GM23338 (cell line): Measurements from ENCODE around the gene MPPED2. TPM values are rescaled to one million over a fixed set of nuclear protein-coding genes. Genes with fewer than 3 reads are reported as not detected.

Experiments
- ATAC-seq: fragments of 200-7000 bp; cut with Tn5 transposase; 3 replicates; pipeline ENCODE4 v1.9.1; 2020
- DNase-seq: peaks from one replicate; pipeline ENCODE4 v3.0.0-alpha.2; 2015; ENCODE audit warnings: low spot score
- H2AFZ ChIP-seq: fragments of 200-600 bp; sonication (generic); 2 replicates; pipeline ENCODE4 v1.8.0; 2016; ENCODE audit warnings: antibody characterized with exemption, mild to moderate bottlenecking, moderate library complexity
- H3F3A ChIP-seq: fragments of 200-600 bp; sonication (generic); replicated peaks from 2 replicates; pipeline ENCODE4 v1.8.0; 2017; ENCODE audit warnings: antibody characterized with exemption, mixed run types, low read depth
- H3K27ac ChIP-seq: fragments of 200-600 bp; sonication (generic); 2 replicates; pipeline ENCODE4 v1.6.1; 2016; ENCODE audit warnings: low read depth
- H3K27me3 ChIP-seq: fragments of 200-600 bp; sonication (generic); 2 replicates; pipeline ENCODE4 v1.8.0; 2016; ENCODE audit warnings: mild to moderate bottlenecking, mixed run types, moderate library complexity; ENCODE audit not compliant: insufficient read depth
- H3K36me3 ChIP-seq: fragments of 200-600 bp; sonication (generic); 2 replicates; pipeline ENCODE4 v1.8.0; 2016; ENCODE audit warnings: mild to moderate bottlenecking; ENCODE audit not compliant: insufficient read depth
- H3K4me1 ChIP-seq: fragments of 200-600 bp; sonication (generic); 2 replicates; pipeline ENCODE4 v1.8.0; 2016; ENCODE audit warnings: mild to moderate bottlenecking, moderate library complexity; ENCODE audit not compliant: insufficient read depth
- H3K4me2 ChIP-seq: fragments of 200-600 bp; sonication (generic); 2 replicates; pipeline ENCODE4 v1.7.1; 2017; ENCODE audit warnings: mixed run types
- H3K4me3 ChIP-seq: fragments of 200-600 bp; sonication (generic); 2 replicates; pipeline ENCODE4 v1.6.1; 2016; ENCODE audit warnings: mixed run types
- H3K79me2 ChIP-seq: fragments of 200-600 bp; sonication (generic); replicated peaks from 2 replicates; pipeline ENCODE4 v1.8.0; 2017; ENCODE audit warnings: mild to moderate bottlenecking; ENCODE audit not compliant: insufficient read depth
- H3K9me2 ChIP-seq: fragments of 200-600 bp; sonication (generic); 2 replicates; pipeline ENCODE4 v1.8.0; 2017; ENCODE audit not compliant: insufficient read depth
- H4K20me1 ChIP-seq: fragments of 200-600 bp; sonication (generic); replicated peaks from 2 replicates; pipeline ENCODE4 v1.8.0; 2017; ENCODE audit warnings: mild to moderate bottlenecking; ENCODE audit not compliant: insufficient read depth
- H3K27ac Mint-ChIP-seq: 2 replicates; pipeline ENCODE4 v1.8.0; 2020; ENCODE audit warnings: inconsistent platforms, mild to moderate bottlenecking, moderate library complexity, mixed read lengths
- H3K27me3 Mint-ChIP-seq: 3 replicates; pipeline ENCODE4 v1.8.0; 2022; ENCODE audit warnings: low read depth, mild to moderate bottlenecking, moderate library complexity, mixed read lengths, inconsistent platforms; ENCODE audit not compliant: insufficient read depth, poor library complexity
- H3K36me3 Mint-ChIP-seq: 3 replicates; pipeline ENCODE4 v1.8.0; 2021; ENCODE audit warnings: low read depth, mild to moderate bottlenecking, inconsistent platforms, moderate library complexity, mixed read lengths
- H3K4me1 Mint-ChIP-seq: 3 replicates; pipeline ENCODE4 v1.8.0; 2020; ENCODE audit warnings: mild to moderate bottlenecking, inconsistent platforms, mixed read lengths
- H3K4me3 Mint-ChIP-seq: 3 replicates; pipeline ENCODE4 v1.8.0; 2021; ENCODE audit warnings: moderate library complexity, mild to moderate bottlenecking, inconsistent platforms, mixed read lengths
- H3K9me3 Mint-ChIP-seq: 3 replicates; pipeline ENCODE4 v1.8.0; 2020; ENCODE audit warnings: moderate library complexity, mild to moderate bottlenecking, inconsistent platforms, mixed read lengths
- CREB1 ChIP-seq: fragments of 250-450 bp; sonication (Bioruptor Pico); IDR thresholded peaks from 2 replicates; pipeline ENCODE4 v1.5.0; 2020; ENCODE audit warnings: low read depth, mild to moderate bottlenecking, moderate library complexity
- EZH2 ChIP-seq: fragments of 200-600 bp; sonication (generic); IDR thresholded peaks from one replicate; pipeline ENCODE4 v1.8.0; 2017; ENCODE audit warnings: antibody characterized with exemption, mild to moderate bottlenecking, low read depth; ENCODE audit not compliant: unreplicated experiment
- EZH2phosphoT487 ChIP-seq: fragments of 200-600 bp; sonication (generic); IDR thresholded peaks from one replicate; pipeline ENCODE4 v1.8.1; 2018; ENCODE audit warnings: antibody characterized with exemption; ENCODE audit not compliant: unreplicated experiment
- JUNB ChIP-seq: IDR thresholded peaks from one replicate; pipeline ENCODE4 v1.6.1; 2016; ENCODE audit warnings: antibody characterized with exemption; ENCODE audit not compliant: unreplicated experiment
- NANOG ChIP-seq: IDR thresholded peaks from 2 replicates; pipeline ENCODE4 v1.6.1; 2016; ENCODE audit warnings: antibody characterized with exemption, borderline replicate concordance
- POLR2AphosphoS5 ChIP-seq: IDR thresholded peaks from 2 replicates; pipeline ENCODE4 v1.6.1; 2016; ENCODE audit warnings: antibody characterized with exemption, low read depth
- STAT1 ChIP-seq: IDR thresholded peaks from one replicate; pipeline ENCODE4 v1.6.1; 2016; ENCODE audit warnings: antibody characterized with exemption; ENCODE audit not compliant: unreplicated experiment
- ZNF114 ChIP-seq: fragments of 250-450 bp; sonication (Bioruptor Pico); IDR thresholded peaks from 2 replicates; pipeline ENCODE4 v1.5.0; 2020; ENCODE audit warnings: mild to moderate bottlenecking, moderate library complexity
- ZNF331 ChIP-seq: fragments of 250-450 bp; sonication (Bioruptor Pico); IDR thresholded peaks from 2 replicates; pipeline ENCODE4 v1.5.0; 2020; ENCODE audit warnings: low read depth, mild to moderate bottlenecking, moderate library complexity
- polyA plus RNA-seq: library from polyadenylated mRNA; unstranded; fragments of >200 nt; fragmentation: Nextera tagmentation; extraction: Ambion mirVana; gene quantifications from 2 replicates; pipeline ENCODE4 v1.2.1, GENCODE V29; 2016
- total RNA-seq: library from RNA; depleted of rRNA; stranded (reverse); fragments of >200 nt; shearing (Covaris generic); gene quantifications from 2 replicates; pipeline ENCODE4 v1.2.3, GENCODE V29; 2014
- TF ChIP-seq, protein P1 (sequence below): IDR thresholded peaks from 2 replicates; pipeline ENCODE4 v1.6.1; 2016; ENCODE audit warnings: antibody characterized with exemption
- TF ChIP-seq, protein P2 (sequence below): fragments of 250-450 bp; sonication (Bioruptor Pico); IDR thresholded peaks from 2 replicates; pipeline ENCODE4 v1.5.0; 2020; ENCODE audit warnings: mild to moderate bottlenecking, moderate library complexity
- TF ChIP-seq, protein P3 (sequence below), 2 experiments: fragments of 200-600 bp in 1 of 2; sonication (generic) in 1 of 2; conservative IDR thresholded peaks; 2 replicates each; pipeline versions ENCODE4 v1.5.1 to v1.6.1; 2016 to 2017; ENCODE audit warnings: antibody characterized with exemption in 2 of 2, low read depth in 2 of 2, mild to moderate bottlenecking in 2 of 2, moderate library complexity in 1 of 2
- TF ChIP-seq, protein P4 (sequence below): IDR thresholded peaks from one replicate; pipeline ENCODE4 v1.6.1; 2018; ENCODE audit warnings: antibody characterized with exemption; ENCODE audit not compliant: unreplicated experiment

MPPED2 gene
- total and polyA plus RNA-seq, 2 experiments from 2014 or later = 4.4 to 6.8 TPM

DNA sequence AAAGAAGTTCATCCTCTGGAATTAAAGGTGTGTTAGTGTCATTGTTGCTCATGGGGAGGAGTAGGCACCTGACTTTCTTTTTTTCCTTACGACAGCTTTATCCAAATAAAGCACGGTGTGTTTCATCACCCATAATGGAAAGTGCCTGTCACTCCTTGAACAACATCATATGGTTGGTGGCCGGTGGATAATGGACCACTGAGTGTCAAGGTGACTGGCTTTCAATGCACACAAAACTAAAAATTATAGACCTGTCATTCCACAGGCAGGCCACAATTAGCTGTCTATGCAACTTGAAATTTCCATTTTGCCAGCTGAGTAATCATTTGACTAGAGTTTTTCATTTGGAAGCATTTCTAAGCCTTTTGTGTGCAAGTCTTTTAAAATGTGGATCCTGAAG lies 45.0 kb upstream of the MPPED2 start:
- H3K36me3 Mint-ChIP-seq = no peaks in the 10 kb centered on the region
- Histone ChIP-seq H3K4me3 (no peak overlapping the region), H3K27me3 (no peaks in the 10 kb centered on the region), H3F3A (no peaks in the 10 kb centered on the region), H3K79me2 (no peaks in the 10 kb centered on the region), H2AFZ (no peak overlapping the region), H3K4me2 (no peak overlapping the region), H3K4me1 (peaks cover 24% of the 10 kb centered on the region), H4K20me1 (no peaks in the 10 kb centered on the region), H3K36me3 (no peaks in the 10 kb centered on the region), H3K9me2 (no peaks in the 10 kb centered on the region), H3K27ac (no peak overlapping the region)
- DNase-seq (no peak), ATAC-seq (no peak)
- H3K27me3 Mint-ChIP-seq = no peaks in the 10 kb centered on the region
- H3K4me1 Mint-ChIP-seq = peaks cover 27% of the 10 kb centered on the region
- H3K27ac Mint-ChIP-seq = no peak overlapping the region
- H3K9me3 Mint-ChIP-seq = no peaks in the 10 kb centered on the region
- H3K4me3 Mint-ChIP-seq = no peak overlapping the region
- TF ChIP-seq, protein P1, sequence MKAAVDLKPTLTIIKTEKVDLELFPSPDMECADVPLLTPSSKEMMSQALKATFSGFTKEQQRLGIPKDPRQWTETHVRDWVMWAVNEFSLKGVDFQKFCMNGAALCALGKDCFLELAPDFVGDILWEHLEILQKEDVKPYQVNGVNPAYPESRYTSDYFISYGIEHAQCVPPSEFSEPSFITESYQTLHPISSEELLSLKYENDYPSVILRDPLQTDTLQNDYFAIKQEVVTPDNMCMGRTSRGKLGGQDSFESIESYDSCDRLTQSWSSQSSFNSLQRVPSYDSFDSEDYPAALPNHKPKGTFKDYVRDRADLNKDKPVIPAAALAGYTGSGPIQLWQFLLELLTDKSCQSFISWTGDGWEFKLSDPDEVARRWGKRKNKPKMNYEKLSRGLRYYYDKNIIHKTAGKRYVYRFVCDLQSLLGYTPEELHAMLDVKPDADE = no peak
- TF ChIP-seq CREB1 = no peak
- no peak for TF ChIP-seq JUNB
- TF ChIP-seq, protein P2, sequence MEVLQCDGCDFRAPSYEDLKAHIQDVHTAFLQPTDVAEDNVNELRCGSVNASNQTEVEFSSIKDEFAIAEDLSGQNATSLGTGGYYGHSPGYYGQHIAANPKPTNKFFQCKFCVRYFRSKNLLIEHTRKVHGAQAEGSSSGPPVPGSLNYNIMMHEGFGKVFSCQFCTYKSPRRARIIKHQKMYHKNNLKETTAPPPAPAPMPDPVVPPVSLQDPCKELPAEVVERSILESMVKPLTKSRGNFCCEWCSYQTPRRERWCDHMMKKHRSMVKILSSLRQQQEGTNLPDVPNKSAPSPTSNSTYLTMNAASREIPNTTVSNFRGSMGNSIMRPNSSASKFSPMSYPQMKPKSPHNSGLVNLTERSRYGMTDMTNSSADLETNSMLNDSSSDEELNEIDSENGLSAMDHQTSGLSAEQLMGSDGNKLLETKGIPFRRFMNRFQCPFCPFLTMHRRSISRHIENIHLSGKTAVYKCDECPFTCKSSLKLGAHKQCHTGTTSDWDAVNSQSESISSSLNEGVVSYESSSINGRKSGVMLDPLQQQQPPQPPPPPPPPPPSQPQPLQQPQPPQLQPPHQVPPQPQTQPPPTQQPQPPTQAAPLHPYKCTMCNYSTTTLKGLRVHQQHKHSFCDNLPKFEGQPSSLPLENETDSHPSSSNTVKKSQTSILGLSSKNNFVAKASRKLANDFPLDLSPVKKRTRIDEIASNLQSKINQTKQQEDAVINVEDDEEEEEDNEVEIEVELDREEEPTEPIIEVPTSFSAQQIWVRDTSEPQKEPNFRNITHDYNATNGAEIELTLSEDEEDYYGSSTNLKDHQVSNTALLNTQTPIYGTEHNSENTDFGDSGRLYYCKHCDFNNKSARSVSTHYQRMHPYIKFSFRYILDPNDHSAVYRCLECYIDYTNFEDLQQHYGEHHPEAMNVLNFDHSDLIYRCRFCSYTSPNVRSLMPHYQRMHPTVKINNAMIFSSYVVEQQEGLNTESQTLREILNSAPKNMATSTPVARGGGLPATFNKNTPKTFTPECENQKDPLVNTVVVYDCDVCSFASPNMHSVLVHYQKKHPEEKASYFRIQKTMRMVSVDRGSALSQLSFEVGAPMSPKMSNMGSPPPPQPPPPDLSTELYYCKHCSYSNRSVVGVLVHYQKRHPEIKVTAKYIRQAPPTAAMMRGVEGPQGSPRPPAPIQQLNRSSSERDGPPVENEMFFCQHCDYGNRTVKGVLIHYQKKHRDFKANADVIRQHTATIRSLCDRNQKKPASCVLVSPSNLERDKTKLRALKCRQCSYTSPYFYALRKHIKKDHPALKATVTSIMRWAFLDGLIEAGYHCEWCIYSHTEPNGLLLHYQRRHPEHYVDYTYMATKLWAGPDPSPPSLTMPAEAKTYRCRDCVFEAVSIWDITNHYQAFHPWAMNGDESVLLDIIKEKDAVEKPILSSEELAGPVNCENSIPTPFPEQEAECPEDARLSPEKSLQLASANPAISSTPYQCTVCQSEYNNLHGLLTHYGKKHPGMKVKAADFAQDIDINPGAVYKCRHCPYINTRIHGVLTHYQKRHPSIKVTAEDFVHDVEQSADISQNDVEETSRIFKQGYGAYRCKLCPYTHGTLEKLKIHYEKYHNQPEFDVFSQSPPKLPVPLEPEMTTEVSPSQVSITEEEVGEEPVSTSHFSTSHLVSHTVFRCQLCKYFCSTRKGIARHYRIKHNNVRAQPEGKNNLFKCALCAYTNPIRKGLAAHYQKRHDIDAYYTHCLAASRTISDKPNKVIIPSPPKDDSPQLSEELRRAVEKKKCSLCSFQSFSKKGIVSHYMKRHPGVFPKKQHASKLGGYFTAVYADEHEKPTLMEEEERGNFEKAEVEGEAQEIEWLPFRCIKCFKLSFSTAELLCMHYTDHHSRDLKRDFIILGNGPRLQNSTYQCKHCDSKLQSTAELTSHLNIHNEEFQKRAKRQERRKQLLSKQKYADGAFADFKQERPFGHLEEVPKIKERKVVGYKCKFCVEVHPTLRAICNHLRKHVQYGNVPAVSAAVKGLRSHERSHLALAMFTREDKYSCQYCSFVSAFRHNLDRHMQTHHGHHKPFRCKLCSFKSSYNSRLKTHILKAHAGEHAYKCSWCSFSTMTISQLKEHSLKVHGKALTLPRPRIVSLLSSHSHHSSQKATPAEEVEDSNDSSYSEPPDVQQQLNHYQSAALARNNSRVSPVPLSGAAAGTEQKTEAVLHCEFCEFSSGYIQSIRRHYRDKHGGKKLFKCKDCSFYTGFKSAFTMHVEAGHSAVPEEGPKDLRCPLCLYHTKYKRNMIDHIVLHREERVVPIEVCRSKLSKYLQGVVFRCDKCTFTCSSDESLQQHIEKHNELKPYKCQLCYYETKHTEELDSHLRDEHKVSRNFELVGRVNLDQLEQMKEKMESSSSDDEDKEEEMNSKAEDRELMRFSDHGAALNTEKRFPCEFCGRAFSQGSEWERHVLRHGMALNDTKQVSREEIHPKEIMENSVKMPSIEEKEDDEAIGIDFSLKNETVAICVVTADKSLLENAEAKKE (CRISPR knock-in tag) = no peak
- TF ChIP-seq, protein P3, sequence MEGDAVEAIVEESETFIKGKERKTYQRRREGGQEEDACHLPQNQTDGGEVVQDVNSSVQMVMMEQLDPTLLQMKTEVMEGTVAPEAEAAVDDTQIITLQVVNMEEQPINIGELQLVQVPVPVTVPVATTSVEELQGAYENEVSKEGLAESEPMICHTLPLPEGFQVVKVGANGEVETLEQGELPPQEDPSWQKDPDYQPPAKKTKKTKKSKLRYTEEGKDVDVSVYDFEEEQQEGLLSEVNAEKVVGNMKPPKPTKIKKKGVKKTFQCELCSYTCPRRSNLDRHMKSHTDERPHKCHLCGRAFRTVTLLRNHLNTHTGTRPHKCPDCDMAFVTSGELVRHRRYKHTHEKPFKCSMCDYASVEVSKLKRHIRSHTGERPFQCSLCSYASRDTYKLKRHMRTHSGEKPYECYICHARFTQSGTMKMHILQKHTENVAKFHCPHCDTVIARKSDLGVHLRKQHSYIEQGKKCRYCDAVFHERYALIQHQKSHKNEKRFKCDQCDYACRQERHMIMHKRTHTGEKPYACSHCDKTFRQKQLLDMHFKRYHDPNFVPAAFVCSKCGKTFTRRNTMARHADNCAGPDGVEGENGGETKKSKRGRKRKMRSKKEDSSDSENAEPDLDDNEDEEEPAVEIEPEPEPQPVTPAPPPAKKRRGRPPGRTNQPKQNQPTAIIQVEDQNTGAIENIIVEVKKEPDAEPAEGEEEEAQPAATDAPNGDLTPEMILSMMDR (conservative IDR thresholded peaks at IDR 0.05; ENCODE audit: low read depth in 2 of 2) = no peak
- no peak for TF ChIP-seq POLR2AphosphoS5
- no peak for TF ChIP-seq NANOG
- no peak for TF ChIP-seq STAT1
- TF ChIP-seq, protein P4, sequence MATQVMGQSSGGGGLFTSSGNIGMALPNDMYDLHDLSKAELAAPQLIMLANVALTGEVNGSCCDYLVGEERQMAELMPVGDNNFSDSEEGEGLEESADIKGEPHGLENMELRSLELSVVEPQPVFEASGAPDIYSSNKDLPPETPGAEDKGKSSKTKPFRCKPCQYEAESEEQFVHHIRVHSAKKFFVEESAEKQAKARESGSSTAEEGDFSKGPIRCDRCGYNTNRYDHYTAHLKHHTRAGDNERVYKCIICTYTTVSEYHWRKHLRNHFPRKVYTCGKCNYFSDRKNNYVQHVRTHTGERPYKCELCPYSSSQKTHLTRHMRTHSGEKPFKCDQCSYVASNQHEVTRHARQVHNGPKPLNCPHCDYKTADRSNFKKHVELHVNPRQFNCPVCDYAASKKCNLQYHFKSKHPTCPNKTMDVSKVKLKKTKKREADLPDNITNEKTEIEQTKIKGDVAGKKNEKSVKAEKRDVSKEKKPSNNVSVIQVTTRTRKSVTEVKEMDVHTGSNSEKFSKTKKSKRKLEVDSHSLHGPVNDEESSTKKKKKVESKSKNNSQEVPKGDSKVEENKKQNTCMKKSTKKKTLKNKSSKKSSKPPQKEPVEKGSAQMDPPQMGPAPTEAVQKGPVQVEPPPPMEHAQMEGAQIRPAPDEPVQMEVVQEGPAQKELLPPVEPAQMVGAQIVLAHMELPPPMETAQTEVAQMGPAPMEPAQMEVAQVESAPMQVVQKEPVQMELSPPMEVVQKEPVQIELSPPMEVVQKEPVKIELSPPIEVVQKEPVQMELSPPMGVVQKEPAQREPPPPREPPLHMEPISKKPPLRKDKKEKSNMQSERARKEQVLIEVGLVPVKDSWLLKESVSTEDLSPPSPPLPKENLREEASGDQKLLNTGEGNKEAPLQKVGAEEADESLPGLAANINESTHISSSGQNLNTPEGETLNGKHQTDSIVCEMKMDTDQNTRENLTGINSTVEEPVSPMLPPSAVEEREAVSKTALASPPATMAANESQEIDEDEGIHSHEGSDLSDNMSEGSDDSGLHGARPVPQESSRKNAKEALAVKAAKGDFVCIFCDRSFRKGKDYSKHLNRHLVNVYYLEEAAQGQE = no peak
- no peak for TF ChIP-seq EZH2
- TF ChIP-seq ZNF114 (CRISPR knock-in tag) = no peak
- no peak for TF ChIP-seq EZH2phosphoT487
- TF ChIP-seq ZNF331 = no peak
